ENCODE data around the gene ZSCAN18.
"Not testable (repeated sequence)": the region's sequence is repeated elsewhere in the genome, so short reads cannot be mapped to it uniquely, and the experiment has no call there.

ZSCAN18 gene, protein sequence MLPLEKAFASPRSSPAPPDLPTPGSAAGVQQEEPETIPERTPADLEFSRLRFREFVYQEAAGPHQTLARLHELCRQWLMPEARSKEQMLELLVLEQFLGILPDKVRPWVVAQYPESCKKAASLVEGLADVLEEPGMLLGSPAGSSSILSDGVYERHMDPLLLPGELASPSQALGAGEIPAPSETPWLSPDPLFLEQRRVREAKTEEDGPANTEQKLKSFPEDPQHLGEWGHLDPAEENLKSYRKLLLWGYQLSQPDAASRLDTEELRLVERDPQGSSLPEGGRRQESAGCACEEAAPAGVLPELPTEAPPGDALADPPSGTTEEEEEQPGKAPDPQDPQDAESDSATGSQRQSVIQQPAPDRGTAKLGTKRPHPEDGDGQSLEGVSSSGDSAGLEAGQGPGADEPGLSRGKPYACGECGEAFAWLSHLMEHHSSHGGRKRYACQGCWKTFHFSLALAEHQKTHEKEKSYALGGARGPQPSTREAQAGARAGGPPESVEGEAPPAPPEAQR

DNA sequence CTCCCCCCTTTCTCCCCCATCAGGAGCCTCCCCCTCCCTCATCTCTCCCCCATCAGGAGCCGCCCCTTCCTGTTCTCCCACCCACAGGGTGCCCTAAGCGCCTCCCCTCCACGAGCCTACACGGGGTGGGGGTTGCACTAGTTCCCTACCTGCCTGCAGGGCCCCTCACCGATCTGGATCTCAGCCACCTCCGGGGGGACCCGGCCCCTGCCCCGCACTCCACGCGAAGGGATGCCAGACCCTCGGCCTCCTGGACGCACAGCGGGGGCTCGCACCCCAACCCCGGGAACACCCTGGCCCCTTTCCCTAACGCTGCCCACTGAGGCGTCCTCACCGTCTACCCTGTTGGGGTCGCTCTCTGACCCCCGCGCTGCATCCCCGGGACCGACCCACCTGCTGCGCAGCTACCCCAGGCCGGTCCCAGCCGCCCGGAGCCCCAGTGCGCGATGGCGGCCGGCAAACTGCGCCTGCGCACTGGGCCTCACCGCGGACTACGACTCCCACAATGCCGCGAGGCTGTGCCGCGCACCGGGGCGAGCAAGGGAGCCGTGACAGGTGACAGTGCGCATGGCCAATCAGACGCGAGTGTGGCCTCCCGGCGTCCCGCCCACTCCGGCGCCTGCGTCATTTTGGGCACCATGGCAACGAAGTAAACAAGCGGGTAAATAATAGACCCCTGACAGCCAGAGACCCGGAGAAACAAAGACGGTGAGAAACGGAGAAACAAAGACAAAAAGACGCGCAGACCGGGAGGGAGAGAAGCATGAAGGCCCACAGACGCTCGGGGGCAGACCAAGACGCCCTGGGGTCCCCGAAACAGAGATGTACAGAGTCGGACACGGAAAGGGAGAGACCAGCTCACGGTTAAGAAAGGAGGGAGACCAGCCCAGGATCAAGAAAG lies at the start of gene ZSCAN18:
ZSCAN18 (minus strand) TSS at position 451 of the 901 bp plus-strand sequence. CDS start 7,964 bp downstream, outside the sequence.
- DNase-seq (ENCODE audit: low read depth in 2 of 2) = peak; percentile 84 to 88

DNA sequence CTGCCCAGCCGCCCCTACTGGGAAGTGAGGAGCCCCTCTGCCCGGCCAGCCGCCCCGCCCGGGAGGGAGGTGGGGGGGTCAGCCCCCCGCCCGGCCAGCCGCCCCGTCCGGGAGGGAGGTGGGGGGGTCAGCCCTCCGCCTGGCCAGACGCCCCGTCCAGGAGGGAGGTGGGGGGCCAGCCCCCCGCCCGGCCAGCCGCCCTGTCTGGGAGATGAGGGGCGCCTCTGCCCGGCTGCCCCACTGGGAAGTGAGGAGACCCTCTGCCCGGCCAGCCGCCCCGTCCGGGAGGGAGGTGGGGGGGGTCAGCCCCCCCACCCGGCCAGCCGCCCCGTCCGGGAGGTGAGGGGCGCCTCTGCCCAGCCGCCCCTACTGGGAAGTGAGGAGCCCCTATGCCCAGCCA lies 49.4 kb upstream of the ZSCAN18 start:
- not testable (repeated sequence) for DNase-seq (ENCODE audit: low read depth in 2 of 2)

DNA sequence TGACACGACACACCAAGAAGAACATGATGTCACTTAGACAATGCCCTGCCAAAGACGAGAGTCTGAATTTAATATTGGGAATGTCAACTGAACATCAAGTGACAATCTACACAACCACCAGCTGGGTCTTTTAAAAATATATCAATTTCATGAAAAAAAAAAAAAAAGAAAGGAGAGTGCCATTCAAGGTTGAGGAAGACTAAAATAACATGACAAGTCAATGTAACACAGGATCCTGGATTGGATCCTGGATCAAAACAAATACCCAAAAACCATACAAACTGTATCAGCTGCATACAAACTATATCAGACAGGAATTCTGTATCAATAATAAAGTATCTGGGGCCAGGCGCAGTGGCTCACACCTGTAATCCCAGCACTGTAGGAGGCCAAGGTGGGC lies 47.8 kb upstream of the ZSCAN18 start:
- DNase-seq (ENCODE audit: low read depth in 2 of 2) = no peak

DNA sequence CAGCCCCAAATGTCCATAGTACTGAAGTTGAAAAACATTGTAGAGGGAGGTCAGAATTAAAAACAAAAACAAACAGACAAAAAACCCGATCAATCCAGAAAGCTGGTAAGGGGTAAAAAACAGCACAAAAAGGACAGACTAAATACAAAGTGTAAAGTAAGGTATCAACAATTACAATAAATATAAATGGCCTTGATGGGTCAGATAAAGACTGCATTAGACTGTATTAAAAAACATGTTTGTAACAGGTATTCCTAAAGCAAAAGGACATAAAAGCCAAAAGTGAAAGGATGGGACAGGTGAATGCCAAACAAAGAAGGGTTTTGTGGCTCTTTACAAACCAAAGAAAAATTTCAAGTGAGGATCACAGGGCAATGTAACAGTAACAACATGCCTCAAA lies 36.2 kb upstream of the ZSCAN18 start:
- no peak for DNase-seq (ENCODE audit: low read depth in 2 of 2)

DNA sequence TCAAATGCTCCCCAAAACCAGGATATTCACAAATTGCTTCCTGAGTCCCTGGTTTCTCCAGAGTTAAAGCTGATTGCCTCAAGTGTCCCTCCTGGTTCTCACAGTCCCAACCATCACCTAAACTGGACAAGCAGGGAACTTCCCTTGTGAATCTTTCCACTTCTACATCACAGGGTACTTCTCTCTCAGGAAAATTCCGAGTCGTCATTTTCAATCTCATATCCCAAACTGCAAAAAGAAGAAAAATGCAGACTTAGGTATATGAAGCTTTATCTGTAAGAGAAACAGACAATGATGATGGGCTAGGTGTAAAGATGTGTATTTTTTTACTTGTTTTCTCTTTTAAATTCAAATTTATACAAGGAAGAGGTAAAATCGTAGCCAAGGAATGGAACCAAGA lies 31.3 kb upstream of the ZSCAN18 start:
- DNase-seq (ENCODE audit: low read depth in 2 of 2) = no peak

DNA sequence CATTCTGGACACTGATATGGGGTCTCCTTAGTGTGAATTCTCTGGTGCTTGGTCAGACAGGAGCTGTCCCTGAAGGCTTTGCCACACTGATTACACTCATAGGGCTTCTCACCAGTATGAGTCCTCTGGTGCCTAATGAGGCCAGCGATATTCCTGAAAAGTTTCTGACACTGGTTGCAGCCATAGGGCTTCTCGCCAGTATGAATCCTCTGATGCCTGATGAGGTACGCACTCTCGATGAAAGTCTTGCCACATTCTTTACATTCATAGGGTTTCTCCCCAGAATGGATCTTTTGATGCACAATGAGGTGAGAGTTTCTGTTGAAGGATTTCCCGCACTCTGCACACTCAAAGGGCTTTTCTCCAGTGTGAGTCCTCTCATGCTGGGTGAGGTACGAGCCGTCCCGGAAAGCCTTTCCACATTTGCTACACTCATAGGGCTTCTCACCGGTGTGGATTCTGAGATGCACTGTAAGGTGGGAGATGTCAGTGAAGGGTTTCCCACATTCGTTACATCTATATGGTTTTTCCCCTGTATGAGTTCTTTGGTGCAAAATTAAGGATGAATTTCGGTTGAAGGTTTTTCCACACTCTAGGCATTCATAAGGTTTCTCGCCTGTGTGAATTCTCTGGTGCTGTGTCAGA lies 30.1 kb upstream of the ZSCAN18 start:
- DNase-seq (ENCODE audit: low read depth in 2 of 2) = no peak

DNA sequence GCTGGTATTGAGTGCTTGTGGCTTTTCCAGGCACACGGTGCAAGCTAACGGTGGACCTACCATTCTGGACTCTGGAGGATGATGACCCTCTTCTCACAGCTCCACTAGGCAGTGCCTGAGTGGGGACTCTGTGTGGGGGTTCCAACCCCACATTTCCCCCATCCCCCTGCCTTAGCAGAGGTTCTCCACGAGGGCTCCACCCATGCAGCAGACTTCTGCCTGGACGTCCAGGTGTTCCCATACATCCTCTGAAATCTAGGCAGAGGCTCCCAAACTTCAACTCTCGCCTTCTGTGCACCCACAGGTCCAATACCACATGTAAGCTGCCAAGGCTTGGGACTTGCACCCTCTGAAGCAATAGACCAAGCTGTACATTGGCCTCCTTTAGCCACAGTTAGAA lies 25.3 kb upstream of the ZSCAN18 start:
- DNase-seq (ENCODE audit: low read depth in 2 of 2) = no peak

DNA sequence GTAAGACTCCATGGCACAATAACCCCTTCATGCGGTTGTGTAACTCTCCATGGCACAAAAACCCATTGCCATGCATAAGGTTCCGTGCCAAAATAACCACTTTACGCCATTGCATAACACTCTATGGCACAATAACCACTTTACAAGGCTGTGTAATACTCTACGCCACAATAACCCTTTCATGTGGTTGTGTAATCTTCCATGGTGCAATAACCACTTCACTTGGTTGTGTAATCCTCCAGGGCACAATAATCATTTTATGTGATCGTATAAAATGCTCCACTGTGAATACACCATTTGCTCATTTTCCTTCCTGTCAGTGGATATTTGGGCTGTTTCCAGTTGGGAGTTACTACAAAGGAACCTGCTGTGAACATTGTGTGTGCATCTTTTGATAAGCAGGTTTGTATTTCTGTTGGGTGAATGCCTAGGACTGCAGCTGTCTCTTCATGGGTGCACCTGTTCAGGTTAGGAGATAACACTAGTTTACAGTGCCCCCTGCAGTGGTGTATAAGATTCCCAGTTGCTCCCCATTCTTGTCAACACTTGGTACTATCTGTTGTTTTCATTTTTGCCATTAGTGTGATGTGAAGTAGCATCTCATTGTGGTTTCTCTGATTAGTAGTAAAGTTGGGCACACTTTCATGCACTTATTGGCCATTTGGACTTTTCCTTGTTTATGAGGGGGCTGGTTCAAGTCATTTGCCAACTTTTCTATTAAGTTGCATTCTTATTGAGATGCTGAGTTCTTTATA lies 21.1 kb upstream of the ZSCAN18 start:
- DNase-seq (ENCODE audit: low read depth in 2 of 2) = no peak

DNA sequence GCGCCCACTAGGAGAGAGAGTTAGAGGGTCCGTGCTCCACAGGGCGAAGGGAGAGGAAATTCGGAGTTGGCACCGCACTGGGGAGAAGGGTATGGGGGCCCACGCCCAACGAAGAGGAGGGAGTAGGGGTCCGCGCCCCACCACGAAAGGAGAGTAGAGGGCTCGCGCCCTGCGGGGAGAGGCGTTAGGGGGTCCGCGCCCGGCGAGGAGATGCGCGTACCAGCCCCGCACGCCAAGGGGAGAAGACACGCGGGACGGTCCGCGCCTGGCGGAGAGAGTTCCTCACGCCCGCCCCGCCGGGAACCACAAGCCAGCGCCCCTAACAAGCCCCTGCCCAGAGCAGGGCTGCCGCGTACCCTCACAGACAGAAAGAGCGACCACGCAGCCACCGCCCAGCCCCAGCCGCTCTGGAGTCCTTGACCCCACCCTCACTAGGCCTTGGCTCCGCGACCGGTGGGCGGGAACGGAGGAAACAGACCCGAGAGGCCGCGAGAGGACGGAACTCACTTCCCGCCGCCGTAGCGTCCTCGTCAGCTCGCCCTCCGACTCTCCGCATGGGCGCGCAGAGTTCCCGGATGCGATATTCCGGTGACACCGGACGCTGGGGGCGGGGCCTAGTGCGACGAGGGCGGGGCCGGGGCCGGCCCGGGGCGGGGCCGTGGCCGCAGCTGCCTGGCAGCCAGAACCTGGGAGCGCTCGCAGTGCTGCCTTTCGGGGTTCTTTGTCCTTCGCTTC lies 20.0 kb upstream of the ZSCAN18 start:
- DNase-seq (ENCODE audit: low read depth in 2 of 2) = no peak

DNA sequence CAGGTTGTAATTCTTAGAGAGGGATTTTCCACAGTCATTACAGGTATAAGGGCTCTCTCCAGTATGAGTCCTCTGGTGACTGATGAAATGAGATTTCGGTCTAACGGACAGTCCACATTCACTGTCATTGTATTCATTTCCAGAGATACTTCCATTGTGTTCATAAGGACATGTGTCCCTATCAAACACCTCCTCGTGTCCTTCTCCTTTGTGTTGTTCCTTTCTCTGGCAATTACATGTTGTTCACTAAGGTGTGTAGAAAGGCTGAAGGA lies 10.5 kb upstream of the ZSCAN18 start:
- no peak for DNase-seq (ENCODE audit: low read depth in 2 of 2)

DNA sequence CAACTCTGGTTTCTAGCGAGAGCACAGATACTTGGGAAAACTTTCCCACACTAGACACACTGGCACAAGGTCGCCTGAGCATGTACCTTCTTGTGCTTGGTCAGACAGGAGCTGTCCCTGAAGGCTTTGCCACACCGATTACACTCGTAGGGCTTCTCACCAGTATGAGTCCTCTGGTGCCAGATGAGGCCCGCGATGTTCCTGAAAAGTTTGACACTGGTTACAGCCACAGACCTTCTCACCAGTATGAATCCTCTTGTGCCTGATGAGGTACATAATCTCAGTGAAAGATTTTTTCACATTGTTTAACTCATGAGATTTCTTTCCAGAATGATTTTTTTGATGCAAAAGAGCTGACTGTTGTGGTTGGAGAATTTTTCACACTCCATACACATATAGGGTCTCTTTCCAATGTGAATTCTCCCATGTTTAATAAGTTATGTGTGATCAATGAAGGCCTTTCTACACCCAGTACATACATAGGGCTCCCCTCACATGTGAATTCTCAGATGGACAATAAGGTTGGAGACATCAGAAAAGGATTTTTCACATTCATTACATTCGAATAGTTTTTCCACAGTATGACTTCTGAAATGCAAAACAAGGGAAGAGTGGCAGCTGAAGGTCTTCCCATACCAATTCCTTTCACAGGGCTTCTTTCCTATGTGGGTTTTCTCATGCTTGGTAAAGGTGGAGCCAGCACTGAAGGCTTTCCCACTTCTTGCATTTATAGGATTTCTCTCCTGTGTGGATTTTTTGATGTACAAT lies 9.9 kb upstream of the ZSCAN18 start:
- no peak for DNase-seq (ENCODE audit: low read depth in 2 of 2)

DNA sequence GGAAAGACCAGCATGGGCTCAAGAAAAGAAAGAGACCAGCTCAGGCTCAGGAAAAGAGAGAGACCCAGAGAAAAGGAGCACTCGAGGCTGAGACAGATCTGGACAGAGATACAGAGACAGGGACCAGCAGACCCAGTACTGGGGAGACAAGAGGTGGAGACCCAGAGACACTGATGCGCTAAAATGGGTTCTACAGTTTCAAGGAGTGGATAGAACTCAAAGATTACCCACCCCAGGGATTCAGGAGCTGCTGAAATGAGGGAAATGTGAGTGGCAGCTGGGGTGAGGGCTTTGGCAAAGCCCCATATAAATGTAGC lies 609 bp upstream of the ZSCAN18 start:
- DNase-seq (ENCODE audit: low read depth in 2 of 2) = no peak

DNA sequence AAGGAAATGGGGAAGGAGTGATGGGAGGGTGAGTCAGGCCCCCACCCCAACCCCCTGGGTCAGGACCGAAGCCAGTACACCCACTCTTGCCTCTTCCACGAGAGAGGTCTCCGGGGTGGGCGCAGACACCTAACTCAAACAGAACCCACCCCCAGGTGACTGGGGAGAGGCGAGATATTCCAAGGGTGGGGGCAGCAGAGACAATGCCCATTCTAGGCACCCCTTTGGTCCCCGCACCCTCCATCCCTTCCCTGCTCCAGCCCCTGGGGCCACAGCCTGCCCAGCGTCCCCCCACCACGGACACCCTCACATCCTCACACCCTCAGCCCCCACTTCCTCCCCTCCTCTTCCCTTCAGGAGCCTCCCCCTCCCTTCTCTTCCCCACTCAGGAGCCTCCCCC lies 682 bp downstream of the ZSCAN18 start:
- no peak for DNase-seq (ENCODE audit: low read depth in 2 of 2)

DNA sequence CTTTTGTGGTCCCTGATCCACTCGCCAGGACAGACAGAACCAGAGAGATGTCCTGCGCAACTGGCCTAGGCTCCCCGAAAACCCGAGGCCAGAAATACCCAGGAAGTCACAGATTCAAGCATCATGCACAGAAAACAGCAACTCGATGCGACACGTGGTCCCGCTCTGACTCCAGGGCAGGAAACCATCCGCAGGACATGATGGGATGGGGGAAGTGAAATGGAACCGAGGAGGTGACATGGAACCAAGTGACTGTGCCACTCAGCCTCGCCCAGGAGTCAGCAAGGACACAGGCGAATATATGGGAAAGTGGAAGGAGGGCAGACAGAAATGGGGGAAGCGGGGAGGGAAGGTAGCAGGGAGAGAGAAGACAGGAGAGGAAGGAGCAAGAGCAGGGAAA lies 1.1 kb downstream of the ZSCAN18 start:
- no peak for DNase-seq (ENCODE audit: low read depth in 2 of 2)

DNA sequence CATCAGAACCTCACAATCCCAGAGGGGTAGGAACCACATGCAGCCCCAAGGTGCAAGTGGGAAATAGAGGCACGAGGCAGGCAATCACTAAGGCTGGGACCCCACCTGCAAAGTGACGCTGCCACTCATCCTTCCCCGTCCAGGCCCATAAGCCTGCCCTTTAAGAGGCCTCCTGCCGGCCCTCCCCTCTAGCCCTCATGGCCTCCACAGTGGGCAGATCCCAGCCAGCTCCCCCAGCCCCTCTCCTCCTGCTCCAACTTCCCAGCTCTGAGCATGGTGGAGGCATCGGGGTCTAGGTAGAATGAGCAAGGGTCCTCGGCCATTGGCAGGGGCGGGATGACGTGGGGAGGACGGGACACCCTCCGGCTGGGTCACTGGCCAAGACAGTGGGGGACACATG lies 2.7 kb downstream of the ZSCAN18 start:
- DNase-seq (ENCODE audit: low read depth in 2 of 2) = no peak

DNA sequence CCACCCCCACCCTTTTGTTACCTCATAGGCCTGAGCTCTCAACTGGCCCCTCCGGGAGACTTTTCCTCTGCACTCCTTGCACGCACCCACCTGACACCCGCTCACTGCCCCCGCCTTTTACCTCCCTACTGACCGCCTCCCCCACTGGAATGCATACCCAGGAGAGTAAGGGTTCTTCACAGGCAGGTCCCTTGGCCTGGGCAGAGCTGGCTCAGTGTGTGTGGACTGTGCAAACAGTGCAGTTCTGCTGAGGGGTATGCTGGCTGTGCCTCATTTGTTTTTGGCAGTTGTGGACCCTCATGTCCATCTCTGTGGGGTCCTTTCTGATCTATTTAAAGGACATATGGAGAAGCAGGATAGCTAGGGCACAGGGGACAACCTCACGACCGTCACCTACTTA lies 5.0 kb downstream of the ZSCAN18 start:
- DNase-seq (ENCODE audit: low read depth in 2 of 2) = no peak

DNA sequence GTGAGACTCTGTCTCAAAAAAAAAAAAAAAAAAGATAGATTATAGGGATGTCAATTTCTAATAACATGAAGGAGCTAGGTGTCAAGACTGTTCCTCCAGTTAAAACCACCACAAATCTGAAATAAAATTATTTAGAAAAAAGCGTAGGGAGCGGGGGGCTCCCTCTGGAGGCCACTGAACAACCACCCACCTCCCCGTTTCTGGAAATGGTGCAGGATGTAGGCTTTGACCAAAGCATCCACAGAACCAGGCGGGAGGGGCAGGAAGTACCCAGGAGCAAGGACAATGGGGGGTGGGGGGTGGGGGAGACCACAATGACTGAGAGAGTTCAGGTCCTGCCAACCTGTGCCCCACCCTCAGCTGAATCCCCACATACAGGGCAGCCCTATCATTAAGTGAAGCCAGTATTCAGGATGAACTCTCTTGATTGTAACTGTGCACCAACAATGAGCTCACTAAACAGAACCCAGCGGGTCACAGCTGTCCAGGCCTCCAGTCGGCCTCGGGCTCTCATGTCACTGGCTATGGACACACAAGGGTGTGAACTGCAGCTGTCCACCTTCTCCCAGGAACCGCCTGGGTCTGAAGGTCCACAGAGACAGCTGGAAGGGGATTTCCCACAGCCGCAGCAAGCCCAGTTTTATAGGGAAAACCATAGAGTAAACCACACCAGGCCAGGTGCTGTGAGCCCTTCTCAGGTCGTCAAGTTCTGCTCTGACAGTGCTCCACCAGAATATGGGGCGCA lies 6.6 kb downstream of the ZSCAN18 start:
- no peak for DNase-seq (ENCODE audit: low read depth in 2 of 2)

DNA sequence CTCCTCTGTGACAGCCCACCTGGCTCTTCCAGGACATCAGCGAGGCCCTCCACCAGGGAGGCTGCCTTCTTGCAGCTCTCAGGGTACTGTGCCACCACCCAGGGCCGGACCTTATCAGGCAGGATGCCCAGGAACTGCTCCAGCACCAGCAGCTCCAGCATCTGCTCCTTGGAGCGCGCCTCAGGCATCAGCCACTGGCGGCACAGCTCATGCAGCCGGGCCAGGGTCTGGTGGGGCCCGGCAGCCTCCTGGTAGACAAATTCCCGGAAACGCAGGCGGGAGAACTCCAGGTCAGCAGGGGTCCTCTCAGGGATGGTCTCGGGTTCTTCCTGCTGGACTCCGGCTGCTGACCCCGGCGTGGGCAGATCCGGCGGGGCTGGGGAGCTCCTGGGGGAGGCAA lies 8.2 kb downstream of the ZSCAN18 start:
- no peak for DNase-seq (ENCODE audit: low read depth in 2 of 2)

DNA sequence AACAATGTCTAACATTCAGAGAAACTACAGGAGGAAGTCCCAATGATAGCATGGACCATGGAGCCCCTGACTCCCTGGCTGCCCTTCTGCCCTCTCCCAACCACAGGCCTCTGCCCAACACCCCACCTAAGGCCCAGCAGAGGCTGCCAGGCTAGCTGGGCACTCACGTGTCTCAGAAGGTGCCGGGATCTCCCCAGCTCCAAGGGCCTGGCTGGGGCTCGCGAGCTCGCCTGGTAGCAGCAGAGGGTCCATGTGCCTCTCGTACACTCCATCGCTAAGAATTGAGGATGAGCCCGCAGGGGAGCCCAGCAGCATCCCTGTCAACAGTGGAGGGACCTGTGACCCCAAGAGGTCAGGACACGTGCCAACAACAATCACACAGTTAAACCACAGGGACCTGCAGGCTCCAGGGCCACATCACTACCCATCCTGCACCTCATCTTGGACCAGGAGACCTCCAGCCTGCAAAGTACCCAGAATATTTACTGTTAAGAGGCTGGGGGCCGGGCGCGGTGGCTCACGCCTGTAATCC lies 9.4 kb downstream of the ZSCAN18 start:
- DNase-seq (ENCODE audit: low read depth in 2 of 2) = no peak

Data from activated CD4-positive, alpha-beta T cell treated with anti-CD3 and anti-CD28 coated beads for 24 hours (primary cell).